Hematopoietic multipotent progenitor cell treated with erythropoietin and hydrocortisone succinate and interleukin-3 and kit ligand, for 15 days (in vitro differentiated cells): ENCODE results near the gene TMIGD2.
"Not testable (repeated sequence)": the region's sequence is repeated elsewhere in the genome, so short reads cannot be mapped to it uniquely, and the experiment has no call there.

ENCODE experiments used
- DNase-seq: peaks from one replicate; pipeline ENCODE4 v3.0.0-alpha.2; 2015; ENCODE audit warnings: low spot score

TMIGD2 gene, protein sequence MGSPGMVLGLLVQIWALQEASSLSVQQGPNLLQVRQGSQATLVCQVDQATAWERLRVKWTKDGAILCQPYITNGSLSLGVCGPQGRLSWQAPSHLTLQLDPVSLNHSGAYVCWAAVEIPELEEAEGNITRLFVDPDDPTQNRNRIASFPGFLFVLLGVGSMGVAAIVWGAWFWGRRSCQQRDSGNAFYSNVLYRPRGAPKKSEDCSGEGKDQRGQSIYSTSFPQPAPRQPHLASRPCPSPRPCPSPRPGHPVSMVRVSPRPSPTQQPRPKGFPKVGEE

DNA sequence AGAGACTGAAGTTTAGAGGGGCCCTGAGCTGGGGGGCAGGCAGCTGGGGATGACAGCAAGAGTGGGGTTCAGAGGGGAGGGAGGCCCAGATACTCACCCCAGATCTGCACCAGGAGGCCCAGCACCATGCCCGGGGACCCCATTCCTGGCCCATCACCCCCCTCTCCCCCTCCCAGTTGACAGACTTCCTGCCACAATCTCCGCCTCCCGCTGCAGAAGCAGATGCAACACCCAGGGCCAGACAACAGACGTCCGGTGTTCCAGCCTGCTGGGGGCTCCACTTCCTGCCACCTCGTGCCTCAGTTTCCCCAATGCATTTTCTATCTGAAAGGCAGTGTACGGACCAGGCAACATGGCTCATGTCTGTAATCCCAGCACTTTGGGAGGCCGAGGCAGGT lies at the start of gene TMIGD2:
Gene TMIGD2 (minus strand): TSS at position 147 of the 398 bp plus-strand sequence. CDS start 4 bp downstream, at position 143.
- DNase-seq, result no peak

DNA sequence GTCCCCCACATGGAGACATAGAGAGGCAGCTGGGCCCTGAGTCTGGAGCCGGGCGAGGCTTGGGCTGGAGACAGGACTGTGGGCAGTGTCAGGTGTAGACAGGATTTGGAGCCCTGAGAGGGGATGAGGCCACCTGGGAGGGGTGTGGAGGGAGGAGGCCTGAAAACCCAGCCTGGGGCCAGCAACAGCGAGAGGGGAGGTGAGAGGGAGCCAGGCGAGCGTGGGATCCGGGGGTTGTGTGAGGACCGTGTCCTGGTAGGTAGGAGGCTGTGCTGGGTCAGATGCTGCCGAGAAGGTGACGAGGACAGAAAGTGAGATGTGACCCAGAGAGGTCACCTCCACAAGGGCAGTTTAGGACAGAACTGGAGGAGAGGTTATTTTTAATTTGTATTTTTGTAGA lies 48.5 kb upstream of the TMIGD2 start:
- DNase-seq, result no peak

DNA sequence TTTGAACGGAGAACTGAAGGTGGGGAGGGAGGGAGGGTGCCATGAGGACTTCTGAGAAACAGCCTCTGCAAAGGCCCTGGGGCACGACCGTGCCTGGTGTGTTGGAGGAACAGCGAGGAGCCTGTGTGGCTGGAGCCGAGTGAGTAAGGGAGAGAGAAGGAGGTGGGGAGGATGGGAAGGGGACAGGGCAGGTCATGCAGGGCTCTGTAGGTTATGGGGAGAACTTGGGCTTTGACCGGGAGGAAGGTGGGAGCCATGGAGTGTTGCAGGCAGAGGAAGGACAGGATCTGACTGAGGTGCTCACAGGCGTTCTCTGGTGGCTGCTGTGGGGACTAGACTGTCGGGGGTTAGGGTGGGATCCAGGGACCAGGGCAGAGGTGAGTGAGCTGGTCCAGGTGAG lies 47.9 kb upstream of the TMIGD2 start:
- no peak for DNase-seq

DNA sequence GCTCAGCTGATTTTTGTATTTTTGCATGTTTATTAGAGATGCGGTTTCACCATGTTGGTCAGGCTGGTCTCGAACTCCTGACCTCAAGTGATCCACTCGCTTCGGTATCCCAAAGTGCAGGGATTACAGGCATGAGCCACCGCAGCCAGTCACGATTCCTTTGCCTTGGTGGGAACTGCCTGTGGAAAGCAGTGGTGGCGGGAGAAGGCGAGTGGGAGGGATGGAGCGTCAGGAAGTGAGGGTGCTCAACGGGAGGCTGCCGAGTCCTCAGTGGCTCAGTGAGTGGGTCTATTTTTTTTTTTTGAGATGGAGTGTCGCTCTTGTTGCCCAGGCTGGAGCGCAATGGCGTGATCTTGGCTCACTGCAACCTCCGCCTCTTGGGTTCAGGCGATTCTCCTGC lies 47.0 kb upstream of the TMIGD2 start:
- not testable (repeated sequence) for DNase-seq

DNA sequence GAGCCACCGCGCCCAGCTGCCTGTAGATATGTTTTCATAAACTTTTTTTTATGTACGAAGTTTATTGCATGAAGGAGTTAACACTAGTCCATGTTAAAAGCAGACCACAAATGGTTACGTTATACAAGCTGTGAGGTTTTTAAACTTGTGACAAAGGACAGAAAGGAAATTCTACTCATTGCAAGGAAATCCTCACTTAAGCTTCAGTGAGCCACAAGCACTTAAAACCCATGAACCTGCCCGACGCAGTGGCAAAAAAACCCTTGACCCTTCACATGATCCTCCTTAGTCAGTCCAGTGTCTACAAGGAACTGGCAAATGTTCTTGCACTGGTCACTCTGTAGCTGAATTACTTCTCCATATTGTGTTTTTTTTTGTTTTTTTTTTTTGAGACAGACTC lies 45.3 kb upstream of the TMIGD2 start:
- DNase-seq, result no peak

DNA sequence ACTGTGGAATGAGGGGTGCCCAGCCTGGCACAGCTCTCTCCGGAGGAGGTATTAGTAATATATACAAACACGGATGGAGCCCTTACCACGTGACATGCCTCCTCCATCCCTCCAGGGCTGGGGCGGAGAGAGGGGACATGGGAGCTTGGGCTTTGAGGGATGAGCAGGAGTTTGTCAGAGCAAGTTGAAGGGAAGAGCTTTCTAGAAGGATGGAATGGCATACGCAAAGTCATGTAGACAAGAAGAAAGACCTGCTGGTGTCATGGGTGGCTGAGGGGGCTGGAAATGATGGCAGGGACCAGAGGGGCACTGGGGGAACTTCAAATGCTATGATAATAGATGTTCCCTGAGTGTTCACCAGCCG lies 43.8 kb upstream of the TMIGD2 start:
- DNase-seq, result no peak

DNA sequence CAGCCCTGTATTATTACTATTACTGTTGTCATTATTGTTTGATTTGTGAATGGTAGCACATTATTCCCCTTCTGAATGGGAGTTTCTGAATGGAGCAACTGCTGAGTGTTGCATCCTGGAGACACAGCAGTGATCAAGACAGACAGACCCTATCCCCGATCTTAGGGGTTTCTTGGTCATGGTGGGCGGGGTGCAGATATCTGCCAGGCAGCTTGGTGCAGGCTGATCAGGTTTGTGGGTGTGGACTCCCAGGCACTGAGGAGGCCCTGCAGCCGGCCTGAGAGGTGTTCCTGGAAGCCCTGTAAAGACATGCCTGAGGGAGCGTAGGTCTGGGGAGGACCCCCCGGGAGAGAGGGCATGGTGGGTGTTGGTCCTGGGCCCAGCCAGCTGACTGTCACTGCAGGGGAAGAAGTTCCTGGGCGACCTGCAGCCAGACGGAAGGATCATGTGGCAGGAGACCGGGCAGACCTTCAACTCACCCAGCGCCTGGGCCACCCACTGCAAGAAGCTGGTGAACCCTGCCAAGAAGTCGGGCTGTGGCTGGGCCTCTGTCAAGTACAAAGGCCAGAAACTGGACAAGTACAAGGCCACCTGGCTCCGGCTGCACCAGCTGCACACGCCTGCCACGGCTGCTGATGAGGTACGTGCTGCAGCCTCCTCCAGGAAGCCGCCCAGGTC lies 43.3 kb upstream of the TMIGD2 start:
- DNase-seq, result peak; percentile 33

DNA sequence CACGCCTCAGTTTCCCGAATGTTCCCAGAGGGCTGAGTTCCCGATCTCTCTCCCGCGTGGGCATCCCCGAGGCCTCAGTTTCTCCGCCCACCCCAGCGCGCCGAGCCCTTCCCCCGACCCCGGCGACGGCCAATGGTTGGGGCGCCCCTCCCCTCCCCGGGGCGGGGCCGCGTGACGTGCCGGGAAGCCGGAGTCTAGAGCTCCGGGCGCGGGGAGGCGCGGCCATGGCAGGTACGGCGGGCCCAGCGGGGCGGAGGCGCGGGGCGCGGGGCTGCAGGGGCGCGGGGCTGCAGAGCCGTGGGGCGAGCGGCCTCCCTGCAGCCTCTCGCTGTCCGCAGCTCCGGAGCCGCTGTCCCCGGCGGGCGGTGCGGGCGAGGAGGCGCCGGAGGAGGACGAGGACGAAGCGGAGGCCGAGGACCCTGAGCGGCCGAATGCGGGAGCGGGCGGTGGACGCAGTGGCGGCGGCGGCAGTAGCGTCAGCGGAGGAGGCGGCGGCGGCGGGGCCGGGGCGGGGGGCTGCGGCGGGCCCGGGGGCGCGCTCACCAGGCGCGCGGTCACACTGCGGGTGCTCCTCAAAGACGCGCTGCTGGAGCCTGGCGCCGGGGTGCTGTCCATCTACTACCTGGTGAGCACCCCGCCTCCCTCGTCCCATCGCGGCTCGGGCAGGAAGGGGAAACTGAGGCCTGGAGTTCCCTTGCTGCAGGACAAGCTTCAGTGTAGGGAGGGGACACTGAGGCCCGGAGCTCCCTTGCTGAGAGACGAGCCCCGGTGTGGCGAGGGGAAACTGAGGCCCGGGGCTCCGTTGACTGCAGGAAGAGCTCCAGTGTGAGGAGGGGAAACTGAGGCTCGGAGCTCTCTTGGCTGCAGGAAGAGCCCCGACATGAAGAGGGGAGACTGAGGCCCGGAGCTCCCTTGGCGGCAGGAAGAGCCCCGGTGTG lies 41.5 kb upstream of the TMIGD2 start, which contains the start of gene MPND:
Gene MPND (plus strand): TSS at position 193 of the 938 bp plus-strand sequence. CDS start 32 bp downstream, at position 225.
- DNase-seq, result peak; percentile 88

DNA sequence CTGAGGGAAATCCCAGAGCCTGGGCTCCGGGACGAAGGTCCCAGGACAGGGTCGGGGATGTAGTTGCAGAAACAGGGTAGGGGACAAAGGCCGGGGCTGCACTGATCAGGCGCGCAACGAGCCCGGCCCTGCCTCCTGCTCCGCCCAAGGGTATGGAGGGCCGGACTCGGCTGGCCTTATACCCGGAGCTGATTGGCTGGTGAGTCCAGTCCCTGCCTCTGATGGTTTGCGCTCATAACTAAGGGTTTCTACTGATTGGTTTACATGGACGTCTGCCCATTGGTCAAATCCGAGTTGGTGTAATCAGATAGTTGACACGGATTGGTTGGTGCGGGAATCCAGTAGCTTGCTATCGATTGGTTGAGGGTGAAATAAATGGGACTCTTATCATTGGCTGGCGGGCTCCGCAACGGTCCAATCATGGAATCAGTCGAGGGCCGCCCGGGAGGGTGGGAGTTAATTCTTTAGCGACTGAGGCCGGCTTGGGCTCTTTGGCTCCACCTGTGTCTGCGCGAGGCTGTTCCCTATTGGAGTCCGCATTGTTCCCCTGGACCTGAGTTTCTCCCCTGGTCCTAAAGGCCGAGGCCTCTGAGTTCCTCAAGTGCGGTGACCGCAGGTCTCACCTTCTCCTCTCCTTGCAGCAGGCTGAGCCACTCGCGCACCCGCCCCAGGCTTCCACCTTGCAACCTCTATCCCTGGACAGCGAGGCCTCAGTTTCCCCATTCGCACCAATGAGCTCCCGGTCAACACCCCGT lies 40.6 kb upstream of the TMIGD2 start:
- peak; percentile 99 for DNase-seq

DNA sequence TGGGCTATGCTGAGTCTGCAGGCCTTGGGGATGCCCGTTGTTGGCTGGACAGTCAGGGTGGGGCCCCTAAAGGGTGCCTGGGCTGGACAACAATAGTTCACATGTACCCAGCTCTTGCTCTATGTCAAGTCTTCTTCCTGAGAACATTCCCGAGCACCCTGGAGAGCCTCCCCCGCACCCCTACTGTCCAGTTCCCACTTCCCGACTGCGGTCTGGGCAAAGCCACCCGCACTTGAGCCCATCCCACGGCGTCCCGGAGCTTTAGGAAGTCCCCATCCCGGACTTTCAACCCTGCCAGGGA lies 40.1 kb upstream of the TMIGD2 start:
- no peak for DNase-seq

DNA sequence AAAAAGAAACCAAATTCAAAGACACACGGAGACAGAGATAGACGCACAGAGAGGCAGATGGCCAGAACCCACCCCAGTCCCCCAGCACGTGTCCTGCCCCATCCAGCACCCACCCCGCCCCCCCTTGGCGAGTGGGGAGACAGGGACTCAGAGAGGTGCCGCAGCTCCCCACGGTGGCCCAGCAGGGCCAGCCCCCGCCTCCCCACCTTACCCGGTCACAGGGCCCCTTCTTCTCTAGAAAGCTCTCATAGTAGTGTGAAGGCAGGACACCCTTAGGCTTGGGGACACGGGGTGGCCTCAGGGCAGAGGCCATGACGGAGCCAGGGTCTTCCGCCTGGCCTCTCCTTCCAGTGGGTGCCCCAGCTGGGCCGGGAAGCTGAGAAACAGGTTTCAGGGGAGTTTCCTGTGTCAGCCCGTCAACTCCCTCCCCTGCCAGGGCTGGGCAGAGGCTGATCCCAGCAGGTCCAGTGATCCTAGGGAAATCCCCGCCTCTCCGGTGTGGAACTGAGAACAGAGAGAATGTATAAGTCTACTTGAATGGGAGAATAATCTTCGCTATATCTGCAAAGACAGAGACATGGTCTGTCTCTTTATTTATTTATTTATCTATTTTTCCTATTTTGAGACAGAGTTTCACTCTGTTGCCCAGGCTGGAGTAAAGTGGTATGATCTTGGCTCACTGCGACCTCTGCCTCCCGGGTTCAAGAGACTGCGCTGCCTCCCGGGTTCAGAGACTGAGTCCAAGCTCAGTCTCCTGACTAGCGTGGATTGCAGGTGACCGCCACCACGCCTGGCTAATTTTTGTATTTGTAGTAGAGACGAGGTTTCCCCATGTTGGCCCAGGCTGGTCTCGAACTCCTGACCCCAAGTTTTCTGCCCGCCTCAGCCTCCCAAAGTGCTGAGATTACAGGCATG lies 36.5 kb upstream of the TMIGD2 start, which contains the start of gene STAP2:
Gene STAP2 (minus strand): TSS at position 387 of the 915 bp plus-strand sequence. CDS start 74 bp downstream, at position 313.
- no peak for DNase-seq

DNA sequence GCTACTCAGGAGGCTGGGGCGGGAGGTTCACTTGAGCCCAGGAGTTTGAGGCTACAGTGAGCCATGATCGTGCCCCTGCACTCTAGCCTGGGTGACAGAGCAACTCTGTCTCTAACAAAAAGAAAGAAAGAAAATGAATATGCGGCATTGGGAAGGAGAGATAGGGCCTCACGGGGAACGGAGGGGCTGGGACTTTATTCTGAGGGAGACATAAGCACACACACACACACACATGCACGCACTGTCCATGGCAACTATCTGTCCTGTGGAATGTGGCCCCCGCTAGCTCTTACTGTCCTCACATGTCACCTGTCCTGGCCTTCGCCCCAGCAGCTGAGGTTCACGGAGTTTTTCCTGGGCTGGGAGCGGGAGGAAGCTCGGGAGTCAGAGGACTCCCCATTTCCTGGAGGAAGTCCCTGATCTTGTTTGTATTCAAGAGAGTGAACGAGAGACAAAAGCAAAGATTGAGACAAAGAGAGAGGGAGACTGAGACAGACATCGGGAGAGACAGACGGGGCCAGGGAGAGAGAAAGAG lies 35.8 kb upstream of the TMIGD2 start:
- DNase-seq, result no peak

DNA sequence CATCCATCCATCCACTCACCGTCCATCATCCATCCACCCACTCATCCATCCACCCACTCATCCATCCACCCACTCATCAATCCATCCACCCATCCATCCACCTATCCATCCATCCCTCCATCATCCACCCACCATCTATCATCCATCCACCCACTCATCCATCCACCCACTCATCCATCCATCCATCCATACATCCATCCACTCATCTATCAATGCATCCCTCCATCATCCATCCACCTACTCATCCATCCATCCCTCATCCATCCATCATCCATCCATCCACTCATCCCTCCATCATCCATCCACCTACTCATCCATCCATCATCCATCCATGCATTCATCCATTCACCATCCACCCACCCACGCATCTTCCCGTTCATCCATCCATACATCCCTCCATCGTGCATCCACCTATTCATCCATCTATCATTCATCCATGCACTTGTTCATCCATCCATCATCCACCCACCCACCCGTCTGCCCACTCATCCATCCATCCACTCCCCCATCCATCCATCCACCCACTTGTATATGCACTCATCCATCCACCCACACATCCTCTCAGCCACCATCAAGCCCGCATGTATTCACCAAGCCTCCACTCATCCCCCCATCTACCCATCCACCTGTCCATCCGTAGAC lies 32.9 kb upstream of the TMIGD2 start:
- no peak for DNase-seq

DNA sequence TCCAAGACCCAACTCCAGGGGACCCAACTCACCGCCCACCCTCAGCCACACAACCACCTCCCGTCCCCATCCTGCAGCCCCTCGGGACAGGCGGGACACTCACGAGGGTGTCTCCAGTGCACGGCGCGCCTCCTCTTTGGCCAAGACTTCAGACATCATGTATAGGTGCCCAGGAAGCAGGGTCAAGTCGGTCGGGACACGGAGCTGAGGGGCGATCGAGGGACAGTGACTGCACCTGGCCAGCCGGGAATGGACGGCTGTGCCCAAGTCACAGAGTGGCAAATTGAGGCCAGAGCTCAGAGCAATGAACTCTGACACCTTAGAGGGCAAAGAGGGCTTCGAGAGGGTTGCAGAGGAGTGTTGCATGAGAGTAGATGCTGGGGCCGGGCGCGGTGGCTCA lies 27.7 kb upstream of the TMIGD2 start:
- no peak for DNase-seq

DNA sequence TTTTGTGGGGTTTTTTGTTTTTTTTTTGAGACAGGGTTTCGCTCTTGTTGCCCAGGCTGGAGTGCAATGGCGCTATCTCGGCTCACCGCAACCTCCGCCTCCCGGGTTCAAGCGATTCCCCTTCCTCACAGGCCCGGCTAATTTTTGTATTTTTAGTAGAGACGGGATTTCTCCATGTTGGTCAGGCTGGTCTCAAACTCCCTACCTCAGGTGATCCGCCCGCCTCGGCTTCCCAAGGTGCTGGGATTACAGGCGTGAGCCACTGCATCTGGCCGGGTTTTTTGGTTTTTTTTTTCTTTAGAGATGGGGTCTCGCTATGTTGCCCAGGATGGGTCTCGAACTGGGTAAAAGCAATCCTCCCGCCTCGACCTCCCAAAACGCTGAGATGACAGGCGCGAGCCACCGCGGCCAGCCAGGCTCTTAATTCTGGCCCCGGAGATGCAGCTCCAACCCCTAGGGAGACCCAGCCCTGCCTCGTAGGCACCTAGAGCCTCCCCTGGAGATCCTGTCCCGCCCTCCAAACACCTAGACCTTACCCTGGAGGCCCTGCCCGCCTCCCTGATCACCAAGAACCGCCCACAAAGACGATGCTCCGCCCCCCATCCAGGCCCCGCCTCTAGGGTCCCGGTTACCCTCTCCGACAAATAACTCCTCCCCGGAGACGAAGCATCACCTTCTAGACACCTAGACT lies 26.9 kb upstream of the TMIGD2 start:
- not testable (repeated sequence) for DNase-seq

DNA sequence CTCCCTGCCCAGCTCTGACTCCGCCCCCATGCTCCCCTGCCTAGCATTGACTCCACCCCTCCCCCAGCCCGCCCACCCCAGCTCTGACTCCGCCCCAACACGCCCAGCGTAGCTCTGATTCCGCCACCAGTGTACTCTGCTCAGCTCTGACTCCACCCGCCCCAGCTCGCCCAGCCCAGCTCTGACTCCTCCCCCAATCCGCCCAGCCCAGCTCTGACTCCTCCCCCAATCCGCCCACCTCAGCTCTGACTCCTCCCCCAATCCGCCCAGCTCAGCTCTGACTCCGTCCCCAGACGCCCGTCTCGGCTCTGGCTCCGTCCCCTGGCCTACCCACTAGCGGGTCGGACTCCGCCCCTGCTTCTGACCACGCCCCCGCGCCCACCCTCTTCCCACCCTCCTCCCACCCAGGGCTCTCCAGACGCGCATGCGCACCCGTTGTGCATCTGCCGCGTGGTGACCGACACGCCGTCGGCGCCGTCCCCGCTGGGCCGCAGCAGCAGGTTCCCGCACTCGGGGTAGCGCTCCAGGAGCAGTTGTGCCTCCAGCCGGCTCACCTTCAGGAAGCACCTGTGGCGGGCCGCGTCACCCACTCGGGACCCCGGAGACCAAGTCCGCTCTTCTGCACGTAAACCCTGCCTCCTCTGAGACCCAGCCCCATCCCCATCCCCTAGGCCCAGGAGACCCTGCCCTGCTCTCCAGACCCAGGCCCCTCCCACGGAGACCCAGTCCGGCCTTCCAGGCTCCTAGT lies 26.2 kb upstream of the TMIGD2 start:
- DNase-seq, result peak; percentile 88

DNA sequence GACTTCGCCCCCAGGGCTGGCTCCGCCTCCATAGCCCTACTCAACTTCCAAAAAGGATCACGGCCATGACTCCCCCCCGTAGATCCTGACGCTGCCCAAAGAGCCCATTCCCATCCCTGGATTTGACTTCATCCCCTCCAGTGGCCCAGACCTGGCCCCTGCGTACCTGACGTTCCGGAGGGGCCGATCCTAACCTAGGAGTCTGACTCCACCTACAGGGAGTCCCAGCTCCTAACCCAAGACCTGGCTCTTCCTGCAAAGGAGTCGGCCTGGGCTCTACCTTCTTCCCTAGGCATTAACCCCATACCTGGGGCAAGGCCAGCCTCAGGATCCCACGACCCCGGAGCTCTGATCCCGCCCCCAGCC lies 25.7 kb upstream of the TMIGD2 start:
- no peak for DNase-seq

DNA sequence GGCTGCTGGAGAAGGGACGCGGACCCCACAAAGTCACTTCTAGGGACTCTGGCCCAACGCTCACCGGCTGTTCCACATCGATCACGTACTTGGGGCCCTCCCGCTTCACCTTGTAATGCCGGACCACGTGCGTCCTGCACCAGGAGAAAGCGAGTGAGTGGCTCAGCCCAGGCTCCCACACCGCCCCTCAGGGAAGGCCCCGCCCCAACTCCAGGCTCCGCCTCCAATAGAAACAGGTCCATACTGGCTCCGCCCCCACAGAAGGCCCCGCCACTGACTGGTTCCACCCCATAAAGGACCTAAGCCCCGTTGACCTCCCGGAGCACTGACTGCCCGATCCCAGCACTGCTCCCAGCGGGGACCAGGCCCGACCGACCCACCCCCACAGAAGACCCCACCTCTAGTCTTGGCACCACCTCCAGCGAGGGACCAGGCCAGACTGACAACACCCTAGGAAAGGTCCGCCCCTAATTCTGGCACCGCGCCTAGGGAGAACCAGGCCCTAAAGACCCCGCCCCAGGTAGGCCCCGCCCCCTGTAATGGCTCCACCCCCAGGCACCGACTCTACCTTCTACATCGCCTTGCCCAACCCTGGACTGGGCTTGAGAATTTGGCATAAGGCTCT lies 25.2 kb upstream of the TMIGD2 start:
- DNase-seq, result peak; percentile 84
